Stimulated activated CD8-positive, alpha-beta memory T cell treated with anti-CD3 and anti-CD28 coated beads, Interleukin-12 subunit alpha, Interleukin-12 subunit beta, amount 100 ng/mL, for 24 hours (primary cell): ENCODE results near the gene CLEC16A.

Experiments used
- DNase-seq: peaks from one replicate; pipeline ENCODE4 v3.0.0-alpha.2; 2020; ENCODE audit errors: extremely low read depth

The CLEC16A gene

GRCh38 chr16:11017499-11017898 is 73.1 kb downstream of the CLEC16A start:
- DNase-seq: no peak

DNA sequence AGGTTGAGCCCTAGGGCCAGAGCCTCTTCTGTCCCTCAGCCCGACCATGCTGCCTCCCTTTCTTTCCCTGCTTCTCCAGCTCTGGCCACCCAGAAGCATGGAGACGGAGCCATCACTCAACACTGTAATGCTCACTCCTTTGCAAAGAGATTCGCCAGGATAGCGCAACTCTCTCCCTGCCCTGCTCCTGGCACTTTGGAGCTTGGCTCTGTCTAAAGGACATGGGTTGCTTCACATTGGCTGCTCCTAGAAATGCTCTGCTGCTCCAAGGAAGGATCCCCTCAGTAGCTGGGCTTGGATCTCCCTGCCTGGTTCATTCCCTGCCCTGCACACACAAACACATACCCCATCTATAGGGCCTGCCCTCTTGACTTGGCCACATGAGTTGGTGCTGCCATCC is 76.0 kb downstream of the CLEC16A start:
- no peak for DNase-seq

- DNase-seq: no peak
These were observed 76.6 kb downstream of the CLEC16A start for GRCh38 chr16:11020792-11021551.

- no peak for DNase-seq
These were observed 77.6 kb downstream of the CLEC16A start for GRCh38 chr16:11022002-11022401.

GRCh38 chr16:11023262-11024039 is 79.1 kb downstream of the CLEC16A start:
- DNase-seq: no peak

GRCh38 chr16:11024333-11025053 is 80.1 kb downstream of the CLEC16A start:
- DNase-seq: no peak

DNA sequence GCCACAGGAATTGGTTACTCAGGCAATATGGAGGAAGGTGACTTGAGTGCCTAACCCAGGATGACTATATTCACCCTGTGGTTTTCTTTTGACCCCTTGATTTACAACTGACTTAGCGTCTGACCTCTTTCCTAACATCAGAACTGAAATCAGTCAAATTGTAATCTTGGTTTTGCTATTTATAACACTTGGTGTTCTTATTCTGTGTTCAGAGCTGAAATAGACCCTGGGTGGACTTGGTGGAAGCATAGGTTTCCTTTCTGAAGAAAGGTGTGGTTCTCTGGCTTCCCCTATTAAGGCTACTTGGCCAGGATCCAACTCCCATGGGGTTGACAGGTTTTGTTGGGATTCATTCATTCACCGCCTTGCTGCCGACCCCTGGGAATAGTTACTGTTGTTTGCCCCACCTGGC is 80.8 kb downstream of the CLEC16A start:
- DNase-seq: no peak

DNA sequence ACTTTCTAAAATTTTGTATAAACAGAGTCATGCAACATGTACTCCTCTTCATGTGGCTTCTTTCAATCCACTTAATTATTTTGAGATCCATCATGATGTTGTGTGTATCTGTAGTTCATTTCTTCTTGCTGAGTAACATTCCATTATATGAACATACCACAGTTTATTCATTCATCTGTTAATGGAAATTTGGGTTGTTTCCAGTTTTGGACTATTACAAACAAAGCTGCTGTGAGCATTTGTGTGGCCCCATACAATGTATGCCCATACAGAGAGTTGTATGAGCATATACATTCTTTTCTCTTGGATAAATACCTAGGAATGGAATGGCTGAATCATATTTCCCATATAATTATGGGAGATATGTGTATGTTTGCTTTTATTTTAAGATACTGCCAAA is 85.6 kb downstream of the CLEC16A start:
- no peak for DNase-seq

GRCh38 chr16:11030990-11031510 is 86.7 kb downstream of the CLEC16A start:
- no peak for DNase-seq

- no peak for DNase-seq
These were observed 87.9 kb downstream of the CLEC16A start for GRCh38 chr16:11032000-11032921.

DNA sequence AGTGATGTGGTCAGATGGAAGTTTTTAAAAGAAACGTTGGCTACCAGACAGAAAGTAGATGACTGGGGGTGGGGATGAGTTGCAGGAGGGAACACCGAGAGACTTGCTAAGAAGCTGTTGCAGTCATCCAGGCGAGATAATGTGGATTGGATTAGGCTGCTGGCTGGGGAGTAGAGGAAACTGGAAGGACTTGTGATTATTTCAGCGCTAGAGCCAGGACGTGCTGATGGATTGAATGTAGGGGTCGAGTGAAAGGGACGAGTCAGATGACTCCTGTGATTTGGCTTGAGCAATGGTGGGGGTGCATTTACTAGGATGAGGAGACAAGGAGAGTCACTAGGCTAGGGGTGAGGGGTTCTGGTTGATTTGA is 88.5 kb downstream of the CLEC16A start:
- no peak for DNase-seq

- DNase-seq: no peak
These were observed 89.5 kb downstream of the CLEC16A start for GRCh38 chr16:11033629-11034420.

- no peak for DNase-seq
These were observed 90.1 kb downstream of the CLEC16A start for GRCh38 chr16:11034481-11034931.

DNA sequence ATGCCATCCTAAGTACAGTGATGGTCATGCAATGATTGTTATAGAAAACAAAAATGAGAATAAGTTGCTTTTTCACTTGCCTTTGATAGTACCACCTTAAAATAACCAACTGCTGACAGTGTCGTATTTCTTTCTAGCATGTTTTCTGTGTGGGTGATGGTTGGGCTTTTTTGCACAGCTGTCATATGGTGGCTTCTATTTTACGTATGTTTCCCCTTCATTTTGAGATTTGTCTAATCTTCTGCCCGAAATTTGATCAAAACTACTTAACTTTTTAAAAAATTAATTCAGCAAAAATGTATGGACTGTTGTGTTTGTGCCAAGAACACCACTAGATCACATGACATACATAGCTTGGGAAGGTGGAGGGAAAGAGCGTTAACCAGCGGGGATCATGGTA is 90.7 kb downstream of the CLEC16A start:
- DNase-seq: no peak

DNA sequence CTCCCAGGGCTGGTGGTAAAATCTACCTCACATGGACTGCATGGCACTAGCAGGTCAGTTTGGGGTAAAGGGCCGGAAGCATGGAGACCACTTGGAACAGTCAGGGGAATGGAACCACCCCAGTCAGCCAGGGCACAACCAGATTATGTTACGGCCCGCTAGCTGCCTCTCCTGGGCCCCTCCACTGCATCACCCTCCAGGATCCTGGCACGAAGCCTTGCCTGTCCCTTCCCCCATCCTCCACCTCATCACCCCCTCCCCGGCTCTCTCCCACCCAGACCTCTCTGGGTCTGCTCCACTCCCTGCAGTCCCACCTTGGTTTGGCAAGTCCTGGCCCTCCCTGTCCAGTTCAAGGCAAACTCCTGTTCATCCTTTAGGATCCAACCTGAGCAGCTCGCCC is 91.7 kb downstream of the CLEC16A start:
- no peak for DNase-seq

DNA sequence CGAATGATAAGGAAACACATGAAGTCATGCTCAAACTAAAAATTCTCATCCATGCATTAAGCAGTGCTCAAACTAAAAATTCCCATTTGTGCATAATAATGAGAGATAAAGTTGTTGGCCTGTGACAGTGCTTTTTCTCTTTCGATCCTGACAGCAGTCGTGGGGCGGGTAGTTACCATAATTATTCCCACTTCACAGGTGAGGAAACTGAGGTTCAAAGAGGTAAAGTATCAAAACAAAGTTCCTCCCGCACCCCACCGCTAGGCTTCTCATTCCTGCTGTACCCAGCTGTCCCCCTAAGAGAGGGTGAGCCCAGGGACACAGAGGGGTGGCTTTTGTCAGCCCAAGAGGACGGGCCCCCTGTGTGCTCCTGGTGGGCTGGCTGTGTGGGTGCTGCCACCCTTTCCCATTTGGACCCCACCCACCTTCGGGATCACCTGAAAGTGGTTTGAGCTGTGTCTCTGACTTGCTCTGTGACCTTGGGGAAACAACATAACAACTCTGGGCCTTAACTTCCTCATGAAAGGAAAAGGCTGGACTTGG is 92.6 kb downstream of the CLEC16A start:
- DNase-seq: no peak

- no peak for DNase-seq
These were observed 93.9 kb downstream of the CLEC16A start for GRCh38 chr16:11038305-11038704.

DNA sequence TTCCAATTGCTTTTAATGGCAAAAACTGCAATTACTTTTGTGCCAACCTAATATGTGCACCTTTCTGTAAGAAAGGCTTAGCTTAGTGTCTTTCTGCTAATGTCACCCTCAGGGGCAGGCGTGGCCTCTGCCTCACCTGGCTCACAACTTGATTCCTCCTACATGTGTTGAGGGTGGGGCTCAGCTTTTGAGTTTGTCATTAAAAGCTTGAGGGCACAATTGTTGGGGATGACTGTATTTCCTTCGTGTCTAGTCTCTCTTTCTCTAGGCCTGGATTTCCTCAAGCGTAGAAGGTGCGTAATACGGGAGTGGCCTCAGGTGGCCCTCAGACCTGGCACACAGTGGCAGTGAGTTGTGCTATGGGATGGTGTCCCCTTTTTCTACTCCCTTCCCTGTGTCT is 94.4 kb downstream of the CLEC16A start:
- DNase-seq: no peak

- no peak for DNase-seq
These were observed 95.4 kb downstream of the CLEC16A start for GRCh38 chr16:11039726-11040125.

DNA sequence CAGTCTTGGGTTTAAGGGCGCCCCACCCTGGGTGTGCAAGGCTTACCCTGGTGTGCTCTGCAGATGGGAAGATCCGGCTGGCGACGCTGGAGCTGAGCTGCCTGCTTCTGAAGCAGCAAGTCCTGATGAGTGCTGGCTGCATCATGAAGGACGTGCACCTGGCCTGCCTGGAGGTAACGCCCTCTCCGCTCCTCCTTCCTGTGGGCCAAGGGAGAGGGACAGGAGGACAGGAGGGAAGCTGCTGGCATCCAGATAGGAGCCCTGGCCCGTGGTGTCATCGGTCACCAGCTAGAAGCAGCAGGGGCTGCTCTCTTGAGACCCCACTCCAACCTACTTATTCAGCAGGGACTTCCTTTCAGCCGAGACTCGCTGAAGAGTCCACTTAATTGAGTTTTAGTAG is 97.8 kb downstream of the CLEC16A start:
- no peak for DNase-seq
